ENCODE measurements around the gene SNX32.
A peak's percentile ranks its signal among the peaks of the same experiment; 100 is the strongest.

Gene SNX32

DNA sequence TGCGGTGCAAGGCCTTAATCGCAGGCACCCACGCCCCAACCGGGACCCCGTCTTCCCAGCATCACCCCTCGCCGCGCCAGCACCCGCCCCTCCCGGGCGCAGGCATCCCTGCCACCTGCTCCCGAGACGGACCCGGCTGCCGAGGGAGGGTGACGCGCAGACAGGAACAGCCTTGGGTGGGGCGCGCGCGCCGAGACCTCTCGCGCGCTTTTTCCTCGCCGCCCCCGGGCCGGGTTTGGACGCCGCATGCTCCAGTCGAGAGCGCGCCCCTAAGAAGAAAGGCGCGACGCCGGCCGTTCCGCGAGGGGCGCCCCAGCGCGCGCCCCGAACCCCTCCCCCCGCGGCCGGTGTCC is 23.7 kb downstream of the SNX32 start:
- CTCF ChIA-PET, result interaction anchor here (1.1 to 6.3 kb wide), 2 partner anchors 30 to 77 kb away, joined by 3 to 118 read pairs; partner anchors contain the start of genes CCDC85B and FIBP
- peak; percentile 16 for TF ChIP-seq ZEB2 (tag by site-specific recombination; IDR thresholded peaks at IDR 0.05)
- TF ChIP-seq, protein P1, sequence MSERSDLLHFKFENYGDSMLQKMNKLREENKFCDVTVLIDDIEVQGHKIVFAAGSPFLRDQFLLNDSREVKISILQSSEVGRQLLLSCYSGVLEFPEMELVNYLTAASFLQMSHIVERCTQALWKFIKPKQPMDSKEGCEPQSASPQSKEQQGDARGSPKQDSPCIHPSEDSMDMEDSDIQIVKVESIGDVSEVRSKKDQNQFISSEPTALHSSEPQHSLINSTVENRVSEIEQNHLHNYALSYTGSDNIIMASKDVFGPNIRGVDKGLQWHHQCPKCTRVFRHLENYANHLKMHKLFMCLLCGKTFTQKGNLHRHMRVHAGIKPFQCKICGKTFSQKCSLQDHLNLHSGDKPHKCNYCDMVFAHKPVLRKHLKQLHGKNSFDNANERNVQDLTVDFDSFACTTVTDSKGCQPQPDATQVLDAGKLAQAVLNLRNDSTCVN (tag by site-specific recombination; optimal IDR thresholded peaks at IDR 0.05), result peak; percentile 95
- no peak for TF ChIP-seq ZNF404 (tag by site-specific recombination; IDR thresholded peaks at IDR 0.05)
- TF ChIP-seq ZNF626 (tag by site-specific recombination; IDR thresholded peaks at IDR 0.05), result no peak
- TF ChIP-seq ZBTB8A (tag by site-specific recombination; IDR thresholded peaks at IDR 0.05), result 0 out of 2 replicates have a peak, but pooled peaks have one; percentile 32
- TF ChIP-seq ZNF76 (tag by site-specific recombination; IDR thresholded peaks at IDR 0.05; ENCODE audit: borderline replicate concordance, low read depth), result peak; percentile 45; the same call in 1 of the 2 replicates
- no peak for TF ChIP-seq KLF8 (tag by site-specific recombination; IDR thresholded peaks at IDR 0.05)
- TF ChIP-seq ZNF747 (tag by site-specific recombination; IDR thresholded peaks at IDR 0.05), result no peak
- no peak for TF ChIP-seq ZNF664 (tag by site-specific recombination; IDR thresholded peaks at IDR 0.05)
- no peak for TF ChIP-seq OSR2 (tag by site-specific recombination; IDR thresholded peaks at IDR 0.05)
- TF ChIP-seq ZNF596 (tag by site-specific recombination; IDR thresholded peaks at IDR 0.05), result no peak
- peak; percentile 98 for TF ChIP-seq ZNF341 (tag by site-specific recombination; IDR thresholded peaks at IDR 0.05; ENCODE audit: low read depth)
- TF ChIP-seq MEIS1 (CRISPR knock-in tag; IDR thresholded peaks at IDR 0.05; ENCODE audit: borderline replicate concordance), result peak; percentile 28; the same call in 1 of the 2 replicates
- TF ChIP-seq ZNF544 (tag by site-specific recombination; IDR thresholded peaks at IDR 0.05), result no peak
- TF ChIP-seq ZNF221 (tag by site-specific recombination; IDR thresholded peaks at IDR 0.05; ENCODE audit: borderline replicate concordance), result no peak
- no peak for TF ChIP-seq TRIM28 (IDR thresholded peaks at IDR 0.05; ENCODE audit: borderline replicate concordance, low read length)
- TF ChIP-seq, protein P2, sequence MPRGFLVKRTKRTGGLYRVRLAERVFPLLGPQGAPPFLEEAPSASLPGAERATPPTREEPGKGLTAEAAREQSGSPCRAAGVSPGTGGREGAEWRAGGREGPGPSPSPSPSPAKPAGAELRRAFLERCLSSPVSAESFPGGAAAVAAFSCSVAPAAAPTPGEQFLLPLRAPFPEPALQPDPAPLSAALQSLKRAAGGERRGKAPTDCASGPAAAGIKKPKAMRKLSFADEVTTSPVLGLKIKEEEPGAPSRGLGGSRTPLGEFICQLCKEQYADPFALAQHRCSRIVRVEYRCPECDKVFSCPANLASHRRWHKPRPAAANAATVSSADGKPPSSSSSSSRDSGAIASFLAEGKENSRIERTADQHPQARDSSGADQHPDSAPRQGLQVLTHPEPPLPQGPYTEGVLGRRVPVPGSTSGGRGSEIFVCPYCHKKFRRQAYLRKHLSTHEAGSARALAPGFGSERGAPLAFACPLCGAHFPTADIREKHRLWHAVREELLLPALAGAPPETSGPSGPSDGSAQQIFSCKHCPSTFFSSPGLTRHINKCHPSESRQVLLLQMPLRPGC (tag by site-specific recombination; IDR thresholded peaks at IDR 0.05), result no peak
- no peak for TF ChIP-seq KLF10 (tag by site-specific recombination; IDR thresholded peaks at IDR 0.05)
- no peak for TF ChIP-seq AEBP2 (tag by site-specific recombination; IDR thresholded peaks at IDR 0.05; ENCODE audit: borderline replicate concordance)
- TF ChIP-seq ZNF398 (tag by site-specific recombination; IDR thresholded peaks at IDR 0.05), result no peak
- POLR2A ChIA-PET, result interaction anchor here (0.6 to 6.5 kb wide), 13 partner anchors 12 to 153 kb away, joined by 3 to 121 read pairs (median 6); partner anchors contain the start of genes BANF1, CCDC85B, EIF1AD and FIBP
- peaks cover 4% of the 10 kb centered on the region; the same call in 1 of the 2 replicates for H3K4me1 ChIP-seq (ENCODE audit: control insufficient read depth, insufficient read depth, low read length)
- H3K9me3 ChIP-seq (ENCODE audit: control insufficient read depth, insufficient read depth, low read depth, low read length), result no peaks in the 10 kb centered on the region
- peak overlapping the region; percentile 95 for H3K4me3 ChIP-seq (ENCODE audit: low read depth, low read length)
- peak overlapping the region; percentile 79 for H3K27ac ChIP-seq (ENCODE audit: extremely low read depth, low read depth, low read length)
- H3K36me3 ChIP-seq (ENCODE audit: control insufficient read depth in 2 of 2, insufficient read depth in 1 of 2, low read length in 2 of 2), result peaks cover 0 to 54% of the 10 kb centered on the region in 2 experiments; a peak in 1 of 3 replicates

Measured in HEK293 (cell line).